IMR-90 (cell line): ENCODE measurements around the gene ELOA. TPM values are rescaled to one million over a fixed set of nuclear protein-coding genes. Genes with fewer than 3 reads are reported as not detected.
"Not testable (repeated sequence)": the region's sequence is repeated elsewhere in the genome, so short reads cannot be mapped to it uniquely, and the experiment has no call there.

ENCODE experiments used
- ATAC-seq: fragments of 200-7000 bp; cut with Tn5 transposase; 2 replicates; pipeline ENCODE4 v1.9.1; 2020; ENCODE audit warnings: low read depth, mild to moderate bottlenecking, moderate library complexity
- BruUV-seq: library from RNA; stranded (reverse); fragments of 400-500 nt; replicated peaks from 2 replicates; lab custom pipeline; 2021; lab: Mats Ljungman, UMichigan
- CTCF ChIA-PET: fragments of 300-600 bp; formaldehyde crosslinking; extraction: SDS; loops from one replicate; lab custom pipeline; 2021; ENCODE audit warnings: antibody characterized with exemption; lab: Yijun Ruan, JAX
- POLR2A ChIA-PET: fragments of 300-600 bp; sonication (Branson Sonifier 250); formaldehyde crosslinking; loops from one replicate; lab custom pipeline; 2022; ENCODE audit warnings: antibody characterized with exemption; ENCODE audit not compliant: unreplicated experiment; lab: Charles Lee
- DNase-seq: peaks from one replicate; pipeline ENCODE4 v3.0.0; 2013
- H2AFZ ChIP-seq: replicated peaks from 2 replicates; pipeline ENCODE3; 2013; ENCODE audit warnings: low read length, mild to moderate bottlenecking; ENCODE audit not compliant: poor library complexity
- H2AK5ac ChIP-seq: 2 replicates; pipeline ENCODE4 v1.6.1; 2013; ENCODE audit warnings: low read depth, low read length, inconsistent platforms
- H2AK9ac ChIP-seq: replicated peaks from 2 replicates; pipeline ENCODE3; 2013; ENCODE audit warnings: mild to moderate bottlenecking, low read depth, low read length, moderate library complexity; ENCODE audit not compliant: poor library complexity
- H2BK120ac ChIP-seq: 2 replicates; pipeline ENCODE4 v1.6.1; 2013; ENCODE audit warnings: low read depth, low read length, inconsistent platforms
- H2BK15ac ChIP-seq: 3 replicates; pipeline ENCODE4 v1.6.1; 2013; ENCODE audit warnings: low read depth, low read length, inconsistent platforms
- H2BK20ac ChIP-seq: 2 replicates; pipeline ENCODE4 v1.6.1; 2013; ENCODE audit warnings: low read depth, mild to moderate bottlenecking, inconsistent platforms, low read length, moderate library complexity
- H2BK5ac ChIP-seq: 2 replicates; pipeline ENCODE4 v1.6.1; 2013; ENCODE audit warnings: mild to moderate bottlenecking, low read depth, low read length, inconsistent platforms; ENCODE audit not compliant: poor library complexity, severe bottlenecking
- H3K14ac ChIP-seq: replicated peaks from 2 replicates; pipeline ENCODE4 v1.6.1; 2013; ENCODE audit warnings: low read depth, low read length, inconsistent platforms
- H3K18ac ChIP-seq: 2 replicates; pipeline ENCODE4 v1.6.1; 2013; ENCODE audit warnings: low read depth, low read length, control low read depth
- H3K23ac ChIP-seq: 2 replicates; pipeline ENCODE4 v1.6.1; 2013; ENCODE audit warnings: low read depth, low read length, inconsistent platforms
- H3K27ac ChIP-seq: 2 replicates; pipeline ENCODE4 v1.5.1; 2013; ENCODE audit warnings: mild to moderate bottlenecking, control low read depth, low read length; ENCODE audit not compliant: insufficient read depth
- H3K27me3 ChIP-seq: 2 replicates; pipeline ENCODE4 v1.6.1; 2013; ENCODE audit warnings: low read length; ENCODE audit not compliant: control insufficient read depth, insufficient read depth
- H3K36me3 ChIP-seq: 2 replicates; pipeline ENCODE4 v1.6.1; 2013; ENCODE audit warnings: low read length, mixed read lengths; ENCODE audit not compliant: control insufficient read depth, insufficient read depth
- H3K4ac ChIP-seq: 2 replicates; pipeline ENCODE4 v1.6.1; 2013; ENCODE audit warnings: low read depth, low read length, inconsistent platforms
- H3K4me1 ChIP-seq: 2 replicates; pipeline ENCODE4 v1.6.1; 2013; ENCODE audit warnings: low read length, mixed read lengths; ENCODE audit not compliant: control insufficient read depth, insufficient read depth
- H3K4me2 ChIP-seq: 2 replicates; pipeline ENCODE4 v1.6.1; 2013; ENCODE audit warnings: low read depth, mild to moderate bottlenecking, control low read depth, low read length, moderate library complexity
- H3K4me3 ChIP-seq: 2 replicates; pipeline ENCODE4 v1.5.1; 2013; ENCODE audit warnings: low read depth, mild to moderate bottlenecking, control low read depth, low read length, moderate library complexity; ENCODE audit not compliant: insufficient read depth
- H3K56ac ChIP-seq: 2 replicates; pipeline ENCODE4 v1.6.1; 2013; ENCODE audit warnings: low read length, inconsistent platforms; ENCODE audit not compliant: insufficient read depth; ENCODE audit errors: extremely low read depth
- H3K79me1 ChIP-seq, 2 experiments: 2 replicates each; pipeline ENCODE4 v1.6.1; 2013; ENCODE audit warnings: low read length in 2 of 2, inconsistent platforms in 1 of 2, low read depth in 1 of 2
- H3K9ac ChIP-seq: 2 replicates; pipeline ENCODE4 v1.6.1; 2013; ENCODE audit warnings: low read depth, low read length, control low read depth
- H3K9me1 ChIP-seq: 2 replicates; pipeline ENCODE4 v1.6.1; 2013; ENCODE audit warnings: low read length, inconsistent platforms; ENCODE audit not compliant: insufficient read depth
- H3K9me3 ChIP-seq: 2 replicates; pipeline ENCODE4 v1.6.1; 2013; ENCODE audit warnings: low read length; ENCODE audit not compliant: control insufficient read depth, insufficient read depth
- H4K20me1 ChIP-seq: 2 replicates; pipeline ENCODE4 v1.6.1; 2013; ENCODE audit warnings: low read length, inconsistent platforms; ENCODE audit not compliant: insufficient read depth
- H4K5ac ChIP-seq: 2 replicates; pipeline ENCODE4 v1.6.1; 2013; ENCODE audit warnings: mild to moderate bottlenecking, low read depth, low read length, control low read depth
- H4K8ac ChIP-seq, 2 experiments: 2 replicates each; pipeline ENCODE4 v1.6.1; 2013; ENCODE audit warnings: low read depth in 2 of 2, low read length in 2 of 2, control low read depth in 1 of 2, inconsistent platforms in 1 of 2
- H4K91ac ChIP-seq: 2 replicates; pipeline ENCODE4 v1.6.1; 2013; ENCODE audit warnings: low read depth, low read length, inconsistent platforms; ENCODE audit not compliant: insufficient read depth
- WGBS, 2 experiments: methylation state at CpG; one replicate each; pipeline versions ENCODE4 v1.1.5 to v1.1.7; 2013; ENCODE audit warnings: missing lambda C conversion rate in 2 of 2; ENCODE audit not compliant: insufficient read length in 1 of 2; ENCODE audit errors: extremely low coverage in 2 of 2; 5-methylcytosine and 5-hydroxymethylcytosine counted together
- dilution Hi-C: fragments of 300-500 bp; cut with HindIII; formaldehyde crosslinking; loops from one replicate; pipeline ENCODE4 v1.14.3; 2018; ENCODE audit warnings: low sequenced_read_pairs; ENCODE audit not compliant: unreplicated experiment
- in situ Hi-C: fragments of 300-500 bp; cut with MboI; formaldehyde crosslinking; loops from 3 replicates; pipeline ENCODE4 v1.14.3; 2019; ENCODE audit warnings: low sequenced_read_pairs, inconsistent platforms, mixed read lengths
- intact Hi-C: fragments of 100-400 bp; cut with micrococcal nuclease; formaldehyde crosslinking; loops from 2 replicates; pipeline ENCODE4 v1.10.0; 2022
- polyA plus RNA-seq, 3 experiments: library from polyadenylated mRNA; depleted of rRNA; stranded (reverse); fragments of >200 nt; gene quantifications; 2 replicates each; pipeline ENCODE4 v1.2.3, GENCODE V29; 2012; ENCODE audit warnings: low replicate concordance in 1 of 3
- total RNA-seq: library from RNA; depleted of rRNA; stranded (reverse); fragments of >200 nt; gene quantifications from 2 replicates; pipeline ENCODE4 v1.2.3, GENCODE V29; 2012

Gene ELOA
- total and polyA plus RNA-seq, 2 of the 4 experiments (the other 2 are of a cell fraction), result 22.9 to 40.7 TPM

DNA sequence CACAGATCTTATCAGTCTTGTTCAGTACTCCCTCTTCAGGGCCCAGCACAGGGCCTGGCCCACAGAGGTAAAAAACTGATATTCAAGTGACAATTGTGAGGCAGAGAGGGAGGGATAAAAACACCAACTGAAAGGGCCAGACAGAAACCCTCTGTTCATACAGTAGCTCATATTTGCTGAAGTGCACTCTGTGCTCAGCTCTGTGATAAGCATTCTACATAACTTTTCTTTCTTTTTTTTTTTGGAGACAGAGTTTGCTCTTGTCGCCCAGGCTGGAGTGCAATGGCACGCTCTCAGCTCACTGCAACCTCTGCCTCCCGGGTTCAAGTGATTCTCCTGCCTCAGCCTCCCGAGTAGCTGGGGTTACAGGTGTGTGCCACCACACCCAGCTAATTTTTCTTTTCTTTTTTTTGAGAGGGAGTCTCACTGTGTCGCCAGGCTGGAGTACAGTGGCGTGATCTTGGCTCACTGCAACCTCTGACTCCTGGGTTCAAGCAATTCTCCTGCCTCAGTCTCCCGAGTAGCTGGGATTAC lies 59.6 kb downstream of the ELOA start:
- H2BK5ac ChIP-seq, H3K18ac ChIP-seq, H3K4me2 ChIP-seq, H3K27ac ChIP-seq, intact Hi-C loops, H3K9ac ChIP-seq, H3K27me3 ChIP-seq, H2BK120ac ChIP-seq, dilution Hi-C loops, ATAC-seq, H4K5ac ChIP-seq, H3K4ac ChIP-seq, H3K23ac ChIP-seq, H2BK20ac ChIP-seq, BruUV-seq, DNase-seq, H3K4me1 ChIP-seq, H2AFZ ChIP-seq, H2AK5ac ChIP-seq, H2BK15ac ChIP-seq, H3K9me3 ChIP-seq, H4K20me1 ChIP-seq, H3K4me3 ChIP-seq, H3K56ac ChIP-seq, H3K14ac ChIP-seq, in situ Hi-C loops, H4K91ac ChIP-seq, H2AK9ac ChIP-seq, H4K8ac ChIP-seq: not testable (repeated sequence)
- POLR2A ChIA-PET, result interaction anchor here (0.6 kb wide), 1 partner anchor 22 kb away, joined by 3 read pairs; no protein-coding TSS in a partner anchor
- WGBS, 2 experiments, result no CpG with 5 or more reads among the region's 7 CpGs
- peaks cover 12% of the 10 kb centered on the region; the same call in 1 of the 2 replicates for H3K9me1 ChIP-seq
- peaks cover 23% of the 10 kb centered on the region for H3K36me3 ChIP-seq
- H3K79me1 ChIP-seq, result peaks cover 17 to 25% of the 10 kb centered on the region in 2 experiments
- CTCF ChIA-PET, result interaction anchor here (0.8 kb wide), 1 partner anchor 8 kb away, joined by 3 read pairs; no protein-coding TSS in a partner anchor
